Measurements from ENCODE around the gene RFXAP.
A peak's percentile ranks its signal among the peaks of the same experiment; 100 is the strongest.

The RFXAP gene

DNA sequence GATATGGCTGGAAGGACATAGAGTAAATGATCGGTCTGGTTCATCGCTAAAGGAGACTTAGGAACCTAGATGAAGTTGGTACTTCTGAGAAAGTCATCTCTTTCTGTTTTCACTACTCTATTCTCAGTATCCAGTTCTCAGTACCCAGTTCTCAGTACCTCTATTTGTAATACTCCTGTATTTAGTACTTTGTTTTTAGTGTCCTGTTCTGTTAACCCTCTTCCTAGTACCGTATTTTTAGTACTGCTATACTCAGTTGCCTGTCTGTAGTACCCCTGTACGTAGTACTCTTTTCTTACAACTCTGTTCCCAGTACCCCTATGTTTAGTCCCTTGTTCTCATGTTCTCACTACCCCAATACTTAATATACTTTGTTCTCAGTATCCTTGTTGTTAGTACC lies 1.2 kb downstream of the RFXAP start:
- Histone ChIP-seq H3K9ac (ENCODE audit: low read length) (peak overlapping the region; percentile 83), H3K4me2 (ENCODE audit: low read length) (peak overlapping the region; percentile 99), H3K4me1 (ENCODE audit: insufficient read depth, low read length, severe bottlenecking) (peaks cover 36% of the 10 kb centered on the region), H3K9me2 (ENCODE audit: low read depth, low read length) (no peaks in the 10 kb centered on the region), H3K4me3 (ENCODE audit: low read depth, low read length, poor library complexity, severe bottlenecking) (peak overlapping the region; percentile 81), H4K20me1 (ENCODE audit: insufficient read depth, low read length) (no peaks in the 10 kb centered on the region), H3F3A (ENCODE audit: insufficient read depth, low read length) (no peaks in the 10 kb centered on the region), H3K79me2 (ENCODE audit: insufficient read depth, low read length) (peaks cover 31% of the 10 kb centered on the region), H3K27me3 (ENCODE audit: insufficient read depth, low read length) (no peaks in the 10 kb centered on the region), H3K36me3 (ENCODE audit: insufficient read depth, low read length) (no peaks in the 10 kb centered on the region), H3K27ac (ENCODE audit: low read depth, low read length, poor library complexity, severe bottlenecking) (peak overlapping the region; percentile 39), H2AFZ (ENCODE audit: low read length) (no peak overlapping the region), H3K9me3 (ENCODE audit: low read length) (no peaks in the 10 kb centered on the region)
- no peak for TF ChIP-seq EZH2 (IDR thresholded peaks at IDR 0.05; ENCODE audit: borderline replicate concordance, low read length)
- TF ChIP-seq, protein P1, sequence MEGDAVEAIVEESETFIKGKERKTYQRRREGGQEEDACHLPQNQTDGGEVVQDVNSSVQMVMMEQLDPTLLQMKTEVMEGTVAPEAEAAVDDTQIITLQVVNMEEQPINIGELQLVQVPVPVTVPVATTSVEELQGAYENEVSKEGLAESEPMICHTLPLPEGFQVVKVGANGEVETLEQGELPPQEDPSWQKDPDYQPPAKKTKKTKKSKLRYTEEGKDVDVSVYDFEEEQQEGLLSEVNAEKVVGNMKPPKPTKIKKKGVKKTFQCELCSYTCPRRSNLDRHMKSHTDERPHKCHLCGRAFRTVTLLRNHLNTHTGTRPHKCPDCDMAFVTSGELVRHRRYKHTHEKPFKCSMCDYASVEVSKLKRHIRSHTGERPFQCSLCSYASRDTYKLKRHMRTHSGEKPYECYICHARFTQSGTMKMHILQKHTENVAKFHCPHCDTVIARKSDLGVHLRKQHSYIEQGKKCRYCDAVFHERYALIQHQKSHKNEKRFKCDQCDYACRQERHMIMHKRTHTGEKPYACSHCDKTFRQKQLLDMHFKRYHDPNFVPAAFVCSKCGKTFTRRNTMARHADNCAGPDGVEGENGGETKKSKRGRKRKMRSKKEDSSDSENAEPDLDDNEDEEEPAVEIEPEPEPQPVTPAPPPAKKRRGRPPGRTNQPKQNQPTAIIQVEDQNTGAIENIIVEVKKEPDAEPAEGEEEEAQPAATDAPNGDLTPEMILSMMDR (IDR thresholded peaks at IDR 0.05; ENCODE audit: low read length), result no peak

DNA sequence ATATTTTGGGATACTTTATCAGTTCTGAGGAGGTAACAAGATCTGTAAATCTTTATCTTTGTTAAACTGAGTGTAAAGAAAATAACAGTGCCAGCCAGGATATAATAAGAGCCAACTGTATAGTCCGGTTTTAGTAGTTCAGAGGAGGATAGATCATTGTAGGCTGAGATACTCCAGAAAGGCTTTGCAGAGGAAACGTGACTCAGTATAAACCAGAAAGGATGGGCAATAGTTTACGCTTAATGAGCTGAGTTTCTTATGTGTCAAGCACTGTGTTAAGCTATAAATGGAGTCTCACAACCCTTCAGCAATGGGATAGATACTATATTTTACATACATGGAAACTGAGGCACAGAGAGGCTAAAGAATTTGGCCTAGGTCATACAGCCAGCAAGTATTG lies 3.8 kb downstream of the RFXAP start:
- H3K4me3 ChIP-seq (ENCODE audit: low read depth, low read length, poor library complexity, severe bottlenecking), result no peak overlapping the region
- peaks cover 14% of the 10 kb centered on the region; the same call in 1 of the 2 replicates for H3K36me3 ChIP-seq (ENCODE audit: insufficient read depth, low read length)
- no peaks in the 10 kb centered on the region for H4K20me1 ChIP-seq (ENCODE audit: insufficient read depth, low read length)
- H3K9me3 ChIP-seq (ENCODE audit: low read length), result no peaks in the 10 kb centered on the region
- H3K9ac ChIP-seq (ENCODE audit: low read length), result no peak overlapping the region
- H2AFZ ChIP-seq (ENCODE audit: low read length), result no peak overlapping the region
- peaks cover 31% of the 10 kb centered on the region for H3K79me2 ChIP-seq (ENCODE audit: insufficient read depth, low read length)
- H3K4me1 ChIP-seq (ENCODE audit: insufficient read depth, low read length, severe bottlenecking), result peaks cover 36% of the 10 kb centered on the region
- H3K4me2 ChIP-seq (ENCODE audit: low read length), result no peak overlapping the region
- no peak overlapping the region for H3K27ac ChIP-seq (ENCODE audit: low read depth, low read length, poor library complexity, severe bottlenecking)
- TF ChIP-seq, protein P1 (IDR thresholded peaks at IDR 0.05; ENCODE audit: low read length), result no peak
- no peak for TF ChIP-seq EZH2 (IDR thresholded peaks at IDR 0.05; ENCODE audit: borderline replicate concordance, low read length)
- H3K9me2 ChIP-seq (ENCODE audit: low read depth, low read length), result no peaks in the 10 kb centered on the region
- H3F3A ChIP-seq (ENCODE audit: insufficient read depth, low read length), result no peaks in the 10 kb centered on the region
- no peaks in the 10 kb centered on the region for H3K27me3 ChIP-seq (ENCODE audit: insufficient read depth, low read length)

GRCh38 chr13:36829753-36830152 lies 10.7 kb downstream of the RFXAP start:
- Histone ChIP-seq H2AFZ (ENCODE audit: low read length) (no peak overlapping the region), H3K9me2 (ENCODE audit: low read depth, low read length) (no peaks in the 10 kb centered on the region), H3F3A (ENCODE audit: insufficient read depth, low read length) (no peaks in the 10 kb centered on the region), H3K9ac (ENCODE audit: low read length) (no peak overlapping the region), H3K27me3 (ENCODE audit: insufficient read depth, low read length) (no peaks in the 10 kb centered on the region), H3K4me3 (ENCODE audit: low read depth, low read length, poor library complexity, severe bottlenecking) (no peak overlapping the region), H3K79me2 (ENCODE audit: insufficient read depth, low read length) (no peaks in the 10 kb centered on the region), H3K4me1 (ENCODE audit: insufficient read depth, low read length, severe bottlenecking) (no peaks in the 10 kb centered on the region), H3K36me3 (ENCODE audit: insufficient read depth, low read length) (peaks cover 24% of the 10 kb centered on the region; the same call in 1 of the 2 replicates), H4K20me1 (ENCODE audit: insufficient read depth, low read length) (no peaks in the 10 kb centered on the region), H3K9me3 (ENCODE audit: low read length) (no peaks in the 10 kb centered on the region), H3K4me2 (ENCODE audit: low read length) (no peak overlapping the region), H3K27ac (ENCODE audit: low read depth, low read length, poor library complexity, severe bottlenecking) (no peak overlapping the region)
- TF ChIP-seq, protein P1 (IDR thresholded peaks at IDR 0.05; ENCODE audit: low read length), result no peak
- TF ChIP-seq EZH2 (IDR thresholded peaks at IDR 0.05; ENCODE audit: borderline replicate concordance, low read length), result no peak

Data from OCI-LY1 (cell line).